HG03159 (cell line): ENCODE measurements around the gene BORCS5.
A peak's percentile ranks its signal among the peaks of the same experiment; 100 is the strongest.
"Not testable (repeated sequence)": the region's sequence is repeated elsewhere in the genome, so short reads cannot be mapped to it uniquely, and the experiment has no call there.

ENCODE experiments used
- ATAC-seq: cut with Tn5 transposase; IDR thresholded peaks from one replicate; pipeline ENCODE4 v1.9.1; 2021; ENCODE audit warnings: mild to moderate bottlenecking, moderate library complexity; ENCODE audit not compliant: unreplicated experiment

The BORCS5 gene

DNA sequence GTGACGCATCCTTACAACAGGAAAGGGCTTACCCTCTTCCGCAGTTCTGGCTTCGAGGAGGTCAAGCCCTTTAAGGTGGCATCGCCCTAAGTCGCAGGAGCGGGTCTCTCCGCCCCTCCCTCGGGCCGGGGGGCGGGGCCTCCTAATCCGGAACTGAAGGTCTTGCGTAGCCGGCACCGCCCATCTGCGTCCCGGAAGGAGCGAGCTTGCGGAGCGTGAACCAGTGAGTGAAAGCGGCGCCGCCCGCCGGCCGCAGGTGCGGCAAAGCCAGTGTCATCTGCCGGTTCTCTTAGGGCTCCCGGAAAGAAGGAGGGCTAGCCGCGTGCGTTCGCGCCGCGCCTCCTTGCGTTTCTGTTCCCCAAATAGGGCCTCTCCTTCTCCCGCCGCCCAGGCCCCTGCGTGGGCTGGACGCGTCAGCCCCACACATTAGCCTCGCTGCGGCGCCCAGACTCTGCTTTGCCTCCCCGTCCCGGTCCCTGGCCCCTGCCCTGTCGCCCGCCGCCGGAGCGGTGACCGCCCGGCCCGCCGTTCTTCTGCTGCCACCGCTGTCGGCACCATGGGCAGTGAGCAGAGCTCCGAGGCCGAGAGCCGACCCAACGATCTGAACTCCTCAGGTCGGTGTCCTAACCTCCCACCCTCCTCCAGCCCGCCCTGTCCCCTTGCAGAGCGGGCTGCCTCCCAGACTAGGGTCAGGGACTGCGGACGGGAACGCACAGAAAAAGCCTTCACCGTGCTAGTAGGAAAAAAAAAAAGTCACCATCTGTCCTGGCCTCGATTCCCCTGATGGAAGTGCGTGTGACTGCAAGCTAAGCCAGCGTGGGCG, at the start of gene BORCS5:
BORCS5 (plus strand) TSS at position 183 of the 823 bp plus-strand sequence; CDS start at position 557, 374 bp downstream.
- peak; percentile 90 for ATAC-seq

DNA sequence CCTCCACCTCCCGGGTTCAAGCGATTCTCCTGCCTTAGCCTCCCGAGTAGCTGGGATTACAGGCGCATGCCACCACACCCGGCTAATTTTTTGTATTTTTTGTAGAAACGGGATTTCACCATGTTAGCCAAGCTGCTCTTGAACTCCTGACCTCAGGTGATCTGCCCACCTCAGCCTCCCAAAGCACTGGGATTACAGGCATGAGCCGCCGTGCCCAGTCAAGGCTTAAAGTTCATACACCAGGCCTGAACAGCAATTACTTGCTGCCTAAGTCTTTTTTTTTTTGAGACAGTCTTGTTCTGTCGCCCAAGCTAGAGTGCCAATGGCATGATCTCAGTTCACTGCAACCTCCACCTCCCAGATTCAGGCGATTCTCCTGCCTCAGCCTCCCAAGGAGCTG, 46.2 kb upstream of the BORCS5 start:
- not testable (repeated sequence) for ATAC-seq

DNA sequence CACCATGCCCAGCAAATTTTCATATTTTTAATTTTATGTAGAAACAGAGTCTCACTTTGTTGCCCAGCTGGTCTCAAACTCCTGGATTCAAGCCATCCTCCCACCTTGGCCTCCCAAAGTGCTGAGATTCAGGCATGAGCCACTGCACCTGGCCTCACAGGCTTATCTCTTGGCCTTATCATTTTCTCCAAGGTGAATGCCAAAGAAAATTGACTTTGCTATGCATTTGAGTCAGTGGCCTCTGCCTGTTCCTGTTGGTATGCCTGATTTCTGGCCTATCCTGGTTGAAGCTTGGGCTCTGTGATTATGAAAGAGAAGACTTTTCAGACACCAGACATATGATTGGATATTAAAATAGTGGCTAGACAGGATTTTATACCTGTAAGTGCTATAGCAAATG, 41.0 kb upstream of the BORCS5 start:
- ATAC-seq = no peak

DNA sequence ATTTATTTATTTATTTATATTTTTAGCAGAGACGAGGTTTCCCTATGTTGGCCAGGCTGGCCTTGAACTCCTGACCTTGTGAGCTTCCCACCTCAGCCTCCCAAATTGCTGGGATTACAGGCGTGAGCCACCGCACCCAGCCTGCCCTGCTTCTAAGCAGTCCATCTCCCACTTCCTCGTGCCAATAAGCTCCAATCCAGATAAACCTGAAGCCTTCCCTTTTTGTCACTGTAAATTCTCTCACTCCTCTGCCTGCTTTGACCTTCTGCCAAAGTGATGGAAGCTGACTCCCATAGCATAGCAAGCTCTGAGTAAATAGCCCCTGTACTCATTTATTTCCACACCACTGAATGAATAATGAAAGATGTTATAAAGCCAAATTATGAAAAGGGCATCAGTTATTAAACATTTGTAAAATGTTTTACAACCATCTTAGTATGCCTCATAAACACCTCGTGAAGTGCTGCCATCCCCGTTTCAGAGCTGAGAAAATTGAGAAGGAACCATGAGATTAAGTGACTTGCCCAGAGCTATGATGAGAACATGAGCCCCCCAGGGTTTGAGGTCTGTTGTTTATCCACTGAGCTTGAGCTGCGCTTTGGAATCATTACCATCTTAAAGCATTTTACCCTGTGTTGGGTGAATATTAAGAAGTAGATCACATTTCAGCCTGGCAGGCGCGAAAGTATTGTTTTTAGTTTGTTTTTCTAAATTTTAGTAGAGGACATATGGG, 37.3 kb upstream of the BORCS5 start:
- ATAC-seq = no peak

DNA sequence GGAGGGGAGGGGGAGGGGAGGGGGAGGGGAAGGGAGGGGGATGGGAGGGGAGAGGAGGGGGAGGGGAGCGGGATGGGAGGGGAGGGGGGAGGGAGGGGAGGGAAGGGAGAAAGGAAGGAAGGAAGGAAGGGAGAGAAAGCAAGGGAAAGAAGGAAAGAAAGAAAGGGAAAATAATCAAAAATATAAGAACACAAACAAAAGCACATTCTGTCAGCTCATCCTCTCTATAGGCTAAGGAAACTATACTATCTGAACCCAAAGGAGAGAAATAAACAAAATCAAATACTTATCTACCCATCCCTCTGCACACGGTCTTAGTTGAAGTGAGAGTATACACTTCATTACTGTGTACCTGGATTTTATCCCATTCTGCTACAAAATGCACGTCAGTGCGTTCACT, 33.8 kb upstream of the BORCS5 start:
- no peak for ATAC-seq

DNA sequence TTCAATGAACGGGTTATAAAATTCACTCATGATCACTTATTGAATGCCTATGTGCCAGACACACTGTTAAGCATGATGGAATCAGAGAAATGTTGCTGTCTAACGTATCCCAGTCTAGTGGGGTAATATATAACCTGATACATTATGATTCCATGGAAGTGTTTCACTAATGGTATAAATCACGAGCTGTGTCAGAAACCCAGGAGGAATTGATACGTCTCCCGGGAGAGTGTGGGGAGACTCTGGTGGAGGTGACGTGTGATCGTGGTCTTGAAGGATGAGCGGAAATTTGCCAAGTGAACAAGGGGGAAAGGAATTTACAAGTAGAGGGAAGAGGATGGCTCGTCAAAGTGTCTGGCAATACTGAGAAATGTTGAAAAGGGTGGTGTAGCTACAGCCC, 33.3 kb upstream of the BORCS5 start:
- ATAC-seq = no peak

DNA sequence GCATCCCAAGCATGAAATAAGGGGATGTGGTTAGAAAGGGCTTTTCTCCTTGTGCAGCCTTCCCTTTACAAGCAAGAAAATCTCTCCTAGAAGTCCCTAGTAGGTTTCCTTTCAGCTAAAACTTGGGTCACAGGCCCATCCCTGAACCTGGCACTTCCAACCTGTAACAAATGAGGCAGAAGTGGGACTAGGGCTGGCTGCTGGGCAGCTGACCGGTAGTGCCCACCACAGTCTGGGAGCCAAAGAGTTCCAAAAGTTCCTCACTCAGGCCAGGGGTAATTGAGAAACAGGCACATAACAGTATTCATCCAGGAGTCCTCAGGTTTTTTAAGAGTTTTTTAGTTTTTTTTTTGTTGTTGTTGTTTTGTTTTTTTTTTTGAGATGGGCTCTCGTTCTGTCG, 30.6 kb upstream of the BORCS5 start:
- no peak for ATAC-seq

DNA sequence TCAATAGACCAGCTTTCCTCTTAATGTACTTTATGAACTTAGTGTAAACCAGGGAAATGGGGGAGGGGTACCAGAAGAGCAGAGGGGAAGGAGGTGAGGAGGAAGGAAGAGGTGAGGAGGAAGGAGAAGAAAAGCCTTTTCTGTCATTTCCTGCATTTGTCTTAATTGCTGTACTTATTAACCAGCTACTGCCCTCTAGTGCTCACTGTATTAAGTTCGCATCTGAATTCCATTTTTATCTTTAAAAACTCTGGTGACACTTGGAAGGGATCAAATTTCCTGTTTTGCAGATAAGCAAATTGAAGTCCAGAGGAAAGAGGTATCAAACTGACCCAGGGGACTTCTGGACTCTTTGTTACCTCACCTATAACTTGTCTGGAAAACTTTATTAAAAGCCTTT, 29.1 kb upstream of the BORCS5 start:
- ATAC-seq = no peak

DNA sequence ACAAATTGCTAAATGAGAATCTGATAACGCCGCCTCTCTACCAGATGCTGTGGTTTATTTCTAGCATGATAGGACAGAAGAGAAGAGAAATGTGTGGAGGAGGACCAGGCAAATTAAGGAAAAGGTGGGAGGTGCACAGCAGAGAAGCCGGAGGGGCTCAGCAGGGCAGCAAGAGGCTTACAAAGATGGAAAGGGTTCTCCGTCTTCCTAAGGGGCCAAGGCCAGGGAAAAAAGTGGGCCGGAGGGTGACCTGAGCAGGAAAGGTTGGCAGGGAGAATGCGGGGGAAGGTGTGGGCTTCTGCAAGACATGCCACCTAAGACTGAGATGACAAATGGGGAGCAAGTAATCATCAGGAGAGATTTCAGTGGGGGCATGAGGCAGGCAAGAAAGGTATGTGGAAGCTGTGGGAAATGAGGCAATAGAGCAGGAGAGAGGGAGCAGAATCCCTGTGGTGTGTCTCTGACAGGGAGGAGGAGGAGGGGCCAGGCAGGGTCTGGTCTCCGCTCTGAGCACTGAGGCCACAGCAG, 25.6 kb upstream of the BORCS5 start:
- ATAC-seq = no peak

DNA sequence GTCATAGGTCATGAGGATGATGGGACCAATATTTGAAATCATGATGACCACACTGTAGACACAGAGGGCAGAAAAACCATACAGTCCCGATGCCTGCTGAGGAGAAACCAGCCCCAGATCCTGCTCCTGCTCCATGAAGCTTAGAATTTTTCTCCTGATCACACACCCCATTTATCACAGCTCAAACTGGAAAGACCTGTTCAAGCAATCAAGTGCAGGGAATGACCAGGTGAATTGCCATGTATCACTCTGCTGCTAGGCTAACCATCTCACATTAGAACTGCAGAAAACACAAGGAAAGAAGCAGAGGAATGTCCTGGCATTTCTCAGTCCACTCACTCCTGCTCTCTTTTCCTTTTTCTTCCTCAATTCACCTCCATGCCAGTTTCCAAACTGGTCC, 25.0 kb upstream of the BORCS5 start:
- no peak for ATAC-seq

DNA sequence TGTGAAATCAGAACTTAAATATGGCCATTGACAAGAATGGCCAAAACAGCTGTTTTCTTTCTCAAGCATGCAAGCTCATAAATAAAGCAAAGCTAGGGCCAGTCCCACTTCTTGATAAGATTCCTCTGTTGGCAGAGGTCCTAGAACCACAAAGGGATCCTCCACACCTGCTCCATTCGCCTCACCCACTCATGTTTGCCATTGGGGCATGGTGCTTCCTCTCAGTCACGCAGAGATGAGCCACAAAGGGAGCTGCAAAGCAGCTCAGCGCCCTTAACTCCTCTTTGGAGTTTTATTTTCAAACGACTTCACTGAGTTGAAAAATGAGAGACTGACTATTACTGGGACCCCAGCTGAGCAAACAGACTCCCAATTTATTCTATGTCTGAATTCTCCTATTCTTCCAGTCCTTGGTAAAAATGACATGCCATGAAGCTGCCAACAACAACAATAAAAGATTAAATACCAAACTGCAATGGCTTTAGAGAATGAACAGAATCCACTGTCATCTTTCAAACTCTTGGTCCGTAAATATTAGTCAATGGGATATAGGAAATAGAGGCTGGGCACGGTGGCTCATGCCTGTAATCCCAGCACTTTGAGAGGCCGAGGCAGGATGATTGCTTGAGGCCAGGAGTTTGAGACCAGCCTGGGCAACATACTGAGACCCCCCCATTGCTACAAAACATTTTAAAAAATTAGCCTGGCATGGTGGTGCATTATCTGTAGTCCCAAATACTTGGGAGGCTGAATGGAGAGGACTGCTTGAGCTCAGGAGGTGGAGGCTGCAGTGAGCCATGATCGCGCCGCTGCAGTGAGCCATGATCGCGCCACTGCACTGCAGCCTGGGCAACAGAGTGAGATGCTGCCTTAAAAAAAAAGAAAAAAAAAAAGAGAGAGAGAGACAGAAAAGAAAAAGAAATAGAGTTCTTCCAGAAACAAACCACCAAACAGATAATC, 23.2 kb upstream of the BORCS5 start:
- no peak for ATAC-seq

DNA sequence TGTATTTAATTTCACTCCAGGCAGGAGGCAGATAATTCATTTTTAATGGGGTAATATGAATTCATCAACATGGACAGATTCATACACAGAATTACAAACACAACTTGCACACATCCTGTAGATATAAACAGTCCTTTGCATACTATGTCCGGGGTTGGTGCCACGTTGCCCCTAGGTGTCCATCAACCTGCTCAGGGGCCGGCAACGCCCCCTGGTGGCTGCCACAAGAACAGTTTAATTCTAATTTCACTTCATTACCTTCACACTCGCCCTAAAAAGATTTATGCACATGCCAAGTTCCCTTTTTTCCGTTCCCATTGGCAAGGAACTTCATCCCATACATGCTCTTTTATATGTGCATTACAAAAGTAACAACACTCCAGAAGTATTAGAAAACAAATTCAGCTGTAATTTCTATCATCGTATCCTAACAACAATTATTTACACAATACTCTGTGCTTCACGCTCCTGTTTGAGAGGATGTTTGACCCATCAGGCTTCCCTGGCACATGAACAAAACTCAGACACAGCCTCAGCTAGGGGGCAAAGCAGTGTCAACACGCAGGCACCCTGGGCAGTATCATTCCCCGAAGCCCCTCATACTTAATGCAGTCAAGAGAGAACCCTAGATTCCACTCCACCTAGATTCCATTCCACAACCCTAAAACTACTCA, 22.4 kb upstream of the BORCS5 start:
- no peak for ATAC-seq

DNA sequence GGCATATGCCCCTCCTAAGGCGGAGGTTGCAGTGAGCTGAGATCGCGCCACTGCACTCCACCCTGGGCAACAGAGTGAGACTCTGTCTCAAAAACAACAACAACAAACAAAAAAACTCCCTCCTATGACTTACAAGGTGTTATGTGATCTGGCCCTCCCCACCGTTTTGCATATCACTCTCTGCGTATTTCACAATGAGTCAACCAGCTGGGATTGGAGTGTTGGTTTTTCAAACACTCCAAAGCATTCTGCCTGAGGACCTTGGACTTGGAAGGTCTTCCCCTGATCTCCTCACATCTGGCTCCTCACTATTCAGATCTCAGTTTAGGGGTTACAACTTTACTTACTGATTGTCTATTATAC, 20.8 kb upstream of the BORCS5 start:
- no peak for ATAC-seq

DNA sequence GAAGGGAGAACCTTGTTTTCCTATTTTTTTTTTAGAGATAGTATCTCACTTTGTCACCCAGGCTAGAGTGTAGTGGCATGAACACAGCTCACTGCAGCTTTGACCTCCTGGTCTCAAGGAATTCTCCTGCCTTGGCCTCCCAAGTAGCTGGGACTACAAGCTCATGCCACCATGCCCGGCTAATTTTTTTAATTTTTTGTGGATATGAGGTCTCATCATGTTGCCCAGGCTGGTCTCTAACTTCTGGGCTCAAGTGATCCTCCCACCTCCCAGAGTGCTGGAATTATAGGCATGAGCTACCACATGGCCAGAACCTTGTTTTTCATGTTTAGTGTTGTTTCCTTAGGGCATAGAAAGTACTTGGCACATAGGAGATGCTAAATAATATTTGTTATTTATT, 20.4 kb upstream of the BORCS5 start:
- no peak for ATAC-seq

DNA sequence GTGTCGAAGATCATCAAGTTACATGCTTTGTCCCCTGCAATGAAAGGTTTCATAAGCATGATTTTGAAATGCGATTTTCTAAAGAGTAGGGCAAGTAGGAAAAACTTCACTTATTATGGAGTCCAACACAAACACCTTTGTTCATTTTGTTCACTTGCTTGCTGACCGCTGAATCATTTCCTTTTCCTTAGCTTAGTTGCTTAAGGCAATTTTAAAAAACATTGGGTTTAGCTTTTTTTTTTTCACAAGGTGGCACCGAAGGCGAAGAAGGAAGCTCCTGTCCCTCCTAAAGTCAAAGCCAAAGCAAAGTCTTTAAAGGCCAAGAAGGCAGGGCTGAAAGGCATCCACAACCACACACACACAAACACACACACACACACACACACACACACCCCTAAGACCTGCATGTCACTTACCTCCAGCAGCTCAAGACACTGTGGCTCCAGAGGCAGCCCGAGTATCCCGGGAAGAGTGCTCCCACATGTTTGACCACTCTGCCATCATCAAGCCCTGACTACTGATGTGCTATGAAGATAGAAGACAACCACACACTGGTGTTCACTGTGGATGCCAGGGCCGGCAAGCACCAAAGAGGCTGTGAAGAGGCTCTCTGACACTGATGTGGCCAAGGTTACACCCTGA, 18.2 kb upstream of the BORCS5 start:
- no peak for ATAC-seq

DNA sequence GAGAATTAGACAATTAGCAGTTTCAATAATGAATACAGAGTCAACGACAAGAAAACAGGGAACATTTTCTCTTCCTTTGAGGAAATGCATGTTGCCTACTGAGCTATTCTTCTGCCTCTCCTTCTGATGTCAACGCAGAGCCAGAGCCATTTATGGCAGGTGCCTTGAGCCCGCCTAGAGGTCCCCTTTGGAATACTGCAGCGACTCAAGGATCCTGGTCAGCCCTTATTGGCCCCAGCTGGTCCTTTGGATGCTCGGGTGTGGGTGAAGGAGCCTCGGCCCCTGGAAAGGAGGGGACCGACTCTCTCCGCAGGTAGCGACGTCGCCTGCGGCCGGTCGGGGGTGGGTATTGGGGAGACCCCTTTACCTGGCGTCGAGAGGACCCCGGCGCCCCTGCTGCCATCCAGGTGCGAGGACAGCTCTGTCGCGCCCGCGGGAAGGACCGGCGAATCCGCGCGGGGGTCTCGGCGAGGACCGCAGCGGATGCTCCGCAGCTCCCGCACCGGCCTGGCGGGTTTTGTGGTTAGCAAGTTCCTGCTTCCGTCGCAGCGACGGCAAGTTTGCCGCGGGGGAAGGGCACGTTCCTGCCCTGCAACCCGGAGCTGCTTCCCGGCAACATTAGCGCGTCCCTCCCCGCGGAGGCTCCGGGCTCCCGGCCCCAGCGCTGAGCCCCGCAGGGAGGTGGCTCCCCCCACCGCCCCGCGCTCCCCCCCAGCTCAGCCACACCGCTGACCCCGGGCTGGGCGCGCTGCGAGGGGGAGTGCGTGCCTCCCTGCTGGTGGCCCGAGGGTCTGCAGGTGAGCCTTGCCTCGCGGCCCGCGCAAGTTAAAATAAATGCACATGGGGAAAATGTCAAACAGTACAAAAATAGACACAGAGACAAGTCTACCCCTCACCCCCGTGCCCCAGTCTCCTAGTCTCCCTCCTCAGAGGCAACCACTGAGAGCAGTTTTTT, 6.9 kb upstream of the BORCS5 start, which contains the start of gene MANSC1:
MANSC1 (minus strand) TSS at position 532 of the 955 bp plus-strand sequence. CDS start 6,928 bp downstream, outside the sequence.
- ATAC-seq = no peak

DNA sequence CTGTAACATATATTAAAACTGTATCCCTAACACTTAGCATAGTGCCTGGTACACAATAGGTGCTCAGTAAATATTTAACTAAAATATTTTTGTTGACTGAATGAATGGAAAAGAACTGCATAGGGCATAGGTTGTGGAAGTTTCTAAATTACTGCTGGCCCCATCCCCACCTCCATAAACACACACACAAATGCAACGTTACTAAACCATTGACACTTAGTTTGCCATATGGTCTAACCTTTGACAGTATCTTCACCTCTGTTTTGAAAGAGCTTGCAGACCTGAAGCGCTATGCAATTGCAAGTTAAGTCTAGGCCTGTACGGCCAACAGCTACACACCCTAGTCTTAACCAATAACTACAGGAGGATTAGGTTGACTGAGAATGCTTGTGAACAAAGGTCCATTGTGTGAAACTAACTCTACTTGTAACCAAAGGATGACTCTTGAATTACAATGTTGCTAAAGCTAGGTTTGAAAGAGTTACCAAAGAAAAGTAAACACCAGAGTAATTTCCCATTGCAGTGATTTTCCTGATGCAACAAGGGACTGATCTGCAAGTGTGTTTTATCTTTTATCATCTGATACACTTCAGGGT, 5.9 kb upstream of the BORCS5 start:
- ATAC-seq = no peak

DNA sequence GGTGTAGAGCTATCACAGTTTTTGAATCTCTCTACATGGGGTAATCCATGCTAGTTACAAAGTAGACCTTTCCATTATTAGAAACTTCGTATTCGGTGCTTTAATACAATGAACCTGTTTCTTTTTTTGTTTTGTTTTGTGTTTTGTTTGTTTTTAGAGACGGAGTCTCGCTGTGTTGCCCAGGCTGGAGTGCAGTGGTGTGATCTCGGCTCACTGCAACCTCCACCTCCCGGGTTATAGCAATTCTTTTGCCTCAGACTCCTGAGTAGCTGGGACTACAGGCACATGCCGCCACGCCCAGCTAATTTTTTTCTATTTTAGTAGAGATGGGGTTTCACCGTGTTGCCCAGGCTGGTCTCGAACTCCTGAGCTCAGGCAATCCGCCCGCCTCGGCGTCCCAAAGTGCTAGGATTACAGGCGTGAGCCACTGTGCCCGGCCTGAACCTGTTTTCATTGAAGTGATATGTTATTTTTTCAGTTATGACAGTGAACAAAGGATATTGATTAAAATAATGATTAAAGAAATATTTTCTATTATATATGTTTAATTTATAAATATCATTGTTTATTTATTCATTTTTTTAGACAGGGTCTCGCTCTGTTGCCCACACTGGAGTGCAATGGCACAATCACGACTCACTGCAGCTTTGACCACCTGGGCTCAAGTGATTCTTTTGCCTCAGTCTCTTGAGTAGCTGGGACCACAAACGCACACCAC, 5.3 kb upstream of the BORCS5 start:
- ATAC-seq = not testable (repeated sequence)
